ENCODE measurements around the gene HECA. TPM values are rescaled to one million over a fixed set of nuclear protein-coding genes. Genes with fewer than 3 reads are reported as not detected.
"Not testable (repeated sequence)": the region's sequence is repeated elsewhere in the genome, so short reads cannot be mapped to it uniquely, and the experiment has no call there.

HECA gene
- total and polyA plus RNA-seq, 2 donors (not counting 1 experiment from before 2014, with no cell fraction given): 13.0 to 26.6 TPM

DNA sequence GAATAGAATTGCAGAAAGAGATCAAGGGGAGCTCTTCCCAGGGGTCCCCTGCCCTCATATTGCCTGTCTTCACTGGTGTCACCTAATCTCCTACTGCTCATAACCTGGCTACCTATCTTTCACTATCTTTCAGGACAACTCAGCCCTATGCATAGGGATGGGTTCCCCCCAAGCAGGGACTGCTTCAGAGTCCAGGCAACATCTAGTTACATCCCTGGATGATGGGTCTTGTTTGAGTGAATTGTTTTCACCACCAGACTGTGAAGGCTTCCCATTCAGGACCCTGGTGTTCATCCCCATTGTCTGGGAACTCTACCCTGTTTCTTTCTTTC lies 850 bp upstream of the HECA start:
- peaks cover 3% of the 10 kb centered on the region for H3K4me1 ChIP-seq (ENCODE audit: control insufficient read depth, extremely low read depth, insufficient read depth, low read length)
- H3K36me3 ChIP-seq (ENCODE audit: control insufficient read depth, insufficient read depth, low read length): no peaks in the 10 kb centered on the region

DNA sequence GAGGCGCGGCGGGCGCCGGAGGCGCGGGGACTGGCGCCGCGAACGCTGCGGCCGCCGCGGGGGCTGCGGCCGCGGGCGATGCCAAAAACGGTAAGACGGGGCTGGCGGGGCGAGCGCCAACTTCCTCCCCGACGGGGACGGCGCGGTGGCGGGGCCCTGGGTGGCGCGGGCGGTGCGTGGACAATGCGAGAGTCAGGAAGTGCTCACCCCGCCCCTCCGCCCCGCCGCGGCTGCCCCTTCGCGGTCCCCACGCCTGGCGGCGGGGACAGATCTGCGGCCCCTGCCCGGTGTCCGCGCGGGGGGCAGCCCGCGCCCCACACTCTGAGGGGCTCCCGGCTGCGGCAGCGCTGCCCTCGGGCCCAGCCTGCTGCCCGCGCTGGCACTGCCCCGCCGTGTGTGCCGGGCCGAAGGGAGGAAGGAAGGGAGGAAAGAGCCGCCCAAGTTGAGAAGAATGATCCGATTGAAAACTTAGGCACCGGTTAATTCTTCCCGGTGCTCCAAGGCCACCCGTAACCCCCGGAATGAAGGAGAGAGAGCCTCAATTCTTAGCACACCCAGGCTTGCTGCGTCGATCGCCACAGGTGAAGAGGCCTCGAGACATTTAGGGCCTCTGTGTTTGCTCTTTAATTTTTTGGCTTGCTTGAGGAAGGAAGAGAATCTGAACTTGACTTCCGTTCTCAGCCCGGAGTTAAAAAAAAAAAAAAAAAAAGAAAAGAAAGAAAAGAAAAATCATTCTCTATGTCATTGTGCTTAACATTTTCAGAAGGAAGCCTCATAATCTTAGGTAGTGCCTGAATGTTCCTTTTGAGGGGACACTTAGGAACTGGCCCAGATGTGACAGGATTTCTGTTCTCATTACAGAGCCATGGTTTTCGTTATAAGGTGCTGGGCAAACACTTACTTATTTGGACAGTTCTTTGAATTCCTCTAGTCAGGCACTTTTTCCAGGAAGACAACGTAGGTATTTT lies 982 bp downstream of the HECA start:
- H3K36me3 ChIP-seq (ENCODE audit: control insufficient read depth, insufficient read depth, low read length): no peaks in the 10 kb centered on the region
- H3K9ac ChIP-seq (ENCODE audit: insufficient read depth, low read length): peak overlapping the region; percentile 81
- no peaks in the 10 kb centered on the region for H3K79me2 ChIP-seq (ENCODE audit: control insufficient read depth, insufficient read depth, low read length)
- H3K27ac ChIP-seq (ENCODE audit: insufficient read depth, low read length): peak overlapping the region; percentile 78
- peaks cover 3% of the 10 kb centered on the region for H3K4me1 ChIP-seq (ENCODE audit: control insufficient read depth, extremely low read depth, insufficient read depth, low read length)
- DNase-seq (ENCODE audit: low read depth in 2 of 2): peak in 1 of 2 donors; percentile 42
- H2AFZ ChIP-seq (ENCODE audit: low read length): peak overlapping the region; percentile 82
- H3K4me2 ChIP-seq (ENCODE audit: extremely low read depth, insufficient read depth, low read length): peak overlapping the region; percentile 97
- H4K20me1 ChIP-seq (ENCODE audit: control insufficient read depth, extremely low read depth, insufficient read depth, low read length): no peaks in the 10 kb centered on the region
- no peaks in the 10 kb centered on the region for H3K27me3 ChIP-seq (ENCODE audit: control insufficient read depth, insufficient read depth, low read length)
- H3K4me3 ChIP-seq (replicated peaks in 1 of 4; ENCODE audit: control extremely low read depth in 1 of 4, insufficient read depth in 1 of 4, low read depth in 3 of 4, low read length in 4 of 4): peak overlapping the region; percentile 71 to 95 (median 80)
- H3K9me3 ChIP-seq (ENCODE audit: control insufficient read depth, insufficient read depth, low read depth, low read length): no peaks in the 10 kb centered on the region
- TF ChIP-seq, protein P1, sequence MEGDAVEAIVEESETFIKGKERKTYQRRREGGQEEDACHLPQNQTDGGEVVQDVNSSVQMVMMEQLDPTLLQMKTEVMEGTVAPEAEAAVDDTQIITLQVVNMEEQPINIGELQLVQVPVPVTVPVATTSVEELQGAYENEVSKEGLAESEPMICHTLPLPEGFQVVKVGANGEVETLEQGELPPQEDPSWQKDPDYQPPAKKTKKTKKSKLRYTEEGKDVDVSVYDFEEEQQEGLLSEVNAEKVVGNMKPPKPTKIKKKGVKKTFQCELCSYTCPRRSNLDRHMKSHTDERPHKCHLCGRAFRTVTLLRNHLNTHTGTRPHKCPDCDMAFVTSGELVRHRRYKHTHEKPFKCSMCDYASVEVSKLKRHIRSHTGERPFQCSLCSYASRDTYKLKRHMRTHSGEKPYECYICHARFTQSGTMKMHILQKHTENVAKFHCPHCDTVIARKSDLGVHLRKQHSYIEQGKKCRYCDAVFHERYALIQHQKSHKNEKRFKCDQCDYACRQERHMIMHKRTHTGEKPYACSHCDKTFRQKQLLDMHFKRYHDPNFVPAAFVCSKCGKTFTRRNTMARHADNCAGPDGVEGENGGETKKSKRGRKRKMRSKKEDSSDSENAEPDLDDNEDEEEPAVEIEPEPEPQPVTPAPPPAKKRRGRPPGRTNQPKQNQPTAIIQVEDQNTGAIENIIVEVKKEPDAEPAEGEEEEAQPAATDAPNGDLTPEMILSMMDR (conservative IDR thresholded peaks at IDR 0.05 in 1 of 2, IDR thresholded peaks at IDR 0.05 in 1 of 2; ENCODE audit: low read depth in 1 of 2, low read length in 2 of 2): no peak
- no peak for TF ChIP-seq EZH2 (IDR thresholded peaks at IDR 0.05; ENCODE audit: low read length, missing control alignments)

More for the DNA sequence above, 850 bp upstream of the HECA start:
- H3K4me3 ChIP-seq (replicated peaks in 1 of 4; ENCODE audit: control extremely low read depth in 1 of 4, insufficient read depth in 1 of 4, low read depth in 3 of 4, low read length in 4 of 4): peak overlapping the region in 1 of 4 experiments; percentile 3
- no peak overlapping the region for H3K9ac ChIP-seq (ENCODE audit: insufficient read depth, low read length)
- DNase-seq (ENCODE audit: low read depth in 2 of 2): no peak
- H4K20me1 ChIP-seq (ENCODE audit: control insufficient read depth, extremely low read depth, insufficient read depth, low read length): no peaks in the 10 kb centered on the region
- peak overlapping the region; percentile 18 for H3K27ac ChIP-seq (ENCODE audit: insufficient read depth, low read length)
- no peak overlapping the region for H3K4me2 ChIP-seq (ENCODE audit: extremely low read depth, insufficient read depth, low read length)
- H3K9me3 ChIP-seq (ENCODE audit: control insufficient read depth, insufficient read depth, low read depth, low read length): no peaks in the 10 kb centered on the region
- peak overlapping the region; percentile 60 for H2AFZ ChIP-seq (ENCODE audit: low read length)
- no peaks in the 10 kb centered on the region for H3K79me2 ChIP-seq (ENCODE audit: control insufficient read depth, insufficient read depth, low read length)
- no peaks in the 10 kb centered on the region for H3K27me3 ChIP-seq (ENCODE audit: control insufficient read depth, insufficient read depth, low read length)
- TF ChIP-seq, protein P1 (conservative IDR thresholded peaks at IDR 0.05 in 1 of 2, IDR thresholded peaks at IDR 0.05 in 1 of 2; ENCODE audit: low read depth in 1 of 2, low read length in 2 of 2): no peak
- TF ChIP-seq EZH2 (IDR thresholded peaks at IDR 0.05; ENCODE audit: low read length, missing control alignments): no peak

DNA sequence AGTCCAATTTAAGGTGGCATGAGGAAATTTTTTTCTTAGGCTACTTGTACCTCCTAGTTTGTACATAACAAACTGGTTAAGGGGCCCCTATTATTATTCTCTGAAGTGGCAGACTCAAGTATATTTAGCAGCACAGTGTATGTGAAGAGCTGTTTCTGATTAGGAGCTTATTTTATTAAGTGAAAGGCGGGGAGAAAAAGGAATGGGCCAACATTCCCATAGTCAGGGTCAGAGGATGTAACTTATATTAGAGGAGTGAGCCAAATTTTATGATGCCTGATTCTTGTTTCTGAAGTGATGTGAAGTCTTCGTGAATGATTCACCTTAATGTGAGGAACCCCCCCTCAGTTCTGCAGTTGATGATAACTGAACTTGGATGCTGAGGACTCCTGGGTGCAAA lies 2.8 kb downstream of the HECA start:
- H3K27me3 ChIP-seq (ENCODE audit: control insufficient read depth, insufficient read depth, low read length): no peaks in the 10 kb centered on the region
- no peak overlapping the region for H3K27ac ChIP-seq (ENCODE audit: insufficient read depth, low read length)
- no peaks in the 10 kb centered on the region for H4K20me1 ChIP-seq (ENCODE audit: control insufficient read depth, extremely low read depth, insufficient read depth, low read length)
- H3K4me3 ChIP-seq (replicated peaks in 1 of 4; ENCODE audit: control extremely low read depth in 1 of 4, insufficient read depth in 1 of 4, low read depth in 3 of 4, low read length in 4 of 4): no peak overlapping the region
- no peak for TF ChIP-seq EZH2 (IDR thresholded peaks at IDR 0.05; ENCODE audit: low read length, missing control alignments)
- TF ChIP-seq, protein P1 (conservative IDR thresholded peaks at IDR 0.05 in 1 of 2, IDR thresholded peaks at IDR 0.05 in 1 of 2; ENCODE audit: low read depth in 1 of 2, low read length in 2 of 2): no peak
- peaks cover 3% of the 10 kb centered on the region for H3K4me1 ChIP-seq (ENCODE audit: control insufficient read depth, extremely low read depth, insufficient read depth, low read length)
- no peak for DNase-seq (ENCODE audit: low read depth in 2 of 2)
- no peaks in the 10 kb centered on the region for H3K9me3 ChIP-seq (ENCODE audit: control insufficient read depth, insufficient read depth, low read depth, low read length)
- H2AFZ ChIP-seq (ENCODE audit: low read length): no peak overlapping the region
- H3K79me2 ChIP-seq (ENCODE audit: control insufficient read depth, insufficient read depth, low read length): no peaks in the 10 kb centered on the region
- H3K4me2 ChIP-seq (ENCODE audit: extremely low read depth, insufficient read depth, low read length): no peak overlapping the region
- H3K36me3 ChIP-seq (ENCODE audit: control insufficient read depth, insufficient read depth, low read length): no peaks in the 10 kb centered on the region
- H3K9ac ChIP-seq (ENCODE audit: insufficient read depth, low read length): no peak overlapping the region

DNA sequence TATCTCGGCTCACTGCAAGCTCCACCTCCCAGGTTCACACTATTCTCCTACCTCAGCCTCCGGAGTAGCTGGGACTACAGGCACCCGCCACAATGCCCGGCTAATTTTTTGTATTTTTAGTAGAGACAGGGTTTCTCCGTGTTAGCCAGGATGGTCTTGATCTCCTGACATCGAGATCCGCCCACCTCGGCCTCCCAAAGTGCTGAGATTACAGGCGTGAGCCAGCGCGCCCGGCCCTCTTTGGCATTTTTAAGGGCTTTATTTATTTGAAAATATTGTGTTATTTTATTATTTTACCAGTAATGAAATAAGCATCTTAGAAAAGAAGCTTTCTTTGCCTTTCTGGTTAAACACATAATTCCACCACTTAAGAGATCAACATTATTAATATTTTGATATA lies 6.0 kb downstream of the HECA start:
- H3K27me3 ChIP-seq (ENCODE audit: control insufficient read depth, insufficient read depth, low read length); H3K79me2 ChIP-seq (ENCODE audit: control insufficient read depth, insufficient read depth, low read length); DNase-seq (ENCODE audit: low read depth in 2 of 2); H3K9me3 ChIP-seq (ENCODE audit: control insufficient read depth, insufficient read depth, low read depth, low read length); H4K20me1 ChIP-seq (ENCODE audit: control insufficient read depth, extremely low read depth, insufficient read depth, low read length); H3K27ac ChIP-seq (ENCODE audit: insufficient read depth, low read length); H3K4me3 ChIP-seq (replicated peaks in 1 of 4; ENCODE audit: control extremely low read depth in 1 of 4, insufficient read depth in 1 of 4, low read depth in 3 of 4, low read length in 4 of 4); H2AFZ ChIP-seq (ENCODE audit: low read length); H3K36me3 ChIP-seq (ENCODE audit: control insufficient read depth, insufficient read depth, low read length); H3K4me1 ChIP-seq (ENCODE audit: control insufficient read depth, extremely low read depth, insufficient read depth, low read length); H3K9ac ChIP-seq (ENCODE audit: insufficient read depth, low read length); H3K4me2 ChIP-seq (ENCODE audit: extremely low read depth, insufficient read depth, low read length): not testable (repeated sequence)
